HuH-7 (cell line): ENCODE measurements around the gene HECW1.
"Not testable (repeated sequence)": the region's sequence is repeated elsewhere in the genome, so short reads cannot be mapped to it uniquely, and the experiment has no call there.

Experiments
- DNase-seq: peaks from one replicate; pipeline ENCODE4 v3.0.0; 2011; ENCODE audit warnings: low spot score

HECW1 gene

DNA sequence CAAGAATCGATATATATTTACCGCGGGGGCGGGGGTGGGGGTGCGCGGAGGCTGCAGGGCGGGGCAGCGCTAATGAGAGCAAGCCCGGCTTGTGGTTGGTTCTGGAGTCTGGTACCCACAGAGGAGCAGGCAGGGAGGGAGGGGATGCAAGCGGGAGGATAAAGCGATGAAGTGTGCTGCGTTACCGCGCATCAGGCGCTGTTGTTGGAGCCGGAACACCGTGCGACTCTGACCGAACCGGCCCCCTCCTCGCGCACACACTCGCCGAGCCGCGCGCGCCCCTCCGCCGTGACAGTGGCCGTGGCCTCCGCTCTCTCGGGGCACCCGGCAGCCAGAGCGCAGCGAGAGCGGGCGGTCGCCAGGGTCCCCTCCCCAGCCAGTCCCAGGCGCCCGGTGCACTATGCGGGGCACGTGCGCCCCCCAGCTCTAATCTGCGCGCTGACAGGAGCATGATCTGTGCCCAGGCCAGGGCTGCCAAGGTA, at the start of gene HECW1:
TSS of gene HECW1 (plus strand) at position 189 of the 482 bp plus-strand sequence. CDS start 131,259 bp downstream, outside the sequence.
- DNase-seq = no peak

- DNase-seq = no peak
Observed at GRCh38 chr7:43071604-43072003, 40.8 kb upstream of the HECW1 start.

DNA sequence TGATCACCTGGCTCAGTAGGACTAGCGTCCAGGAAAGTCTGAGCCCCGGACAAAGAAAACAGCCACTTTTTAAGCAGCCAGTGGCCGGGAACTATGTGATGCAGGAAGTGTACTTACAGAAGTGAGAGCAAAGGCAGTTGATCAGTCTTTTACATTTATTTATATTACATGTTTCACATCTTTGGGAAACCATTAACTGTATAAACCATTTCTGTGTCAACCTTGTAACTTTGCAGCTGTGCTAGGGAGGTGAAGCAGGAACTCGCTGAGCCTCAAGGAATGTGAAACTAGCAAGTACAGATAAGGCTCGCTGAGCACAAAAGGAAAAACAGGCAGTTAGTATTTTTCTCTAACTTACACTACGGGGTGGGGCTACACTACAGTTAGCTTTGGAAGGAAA, 39.9 kb upstream of the HECW1 start:
- DNase-seq = no peak

GRCh38 chr7:43073811-43074210, 38.6 kb upstream of the HECW1 start:
- not testable (repeated sequence) for DNase-seq

DNA sequence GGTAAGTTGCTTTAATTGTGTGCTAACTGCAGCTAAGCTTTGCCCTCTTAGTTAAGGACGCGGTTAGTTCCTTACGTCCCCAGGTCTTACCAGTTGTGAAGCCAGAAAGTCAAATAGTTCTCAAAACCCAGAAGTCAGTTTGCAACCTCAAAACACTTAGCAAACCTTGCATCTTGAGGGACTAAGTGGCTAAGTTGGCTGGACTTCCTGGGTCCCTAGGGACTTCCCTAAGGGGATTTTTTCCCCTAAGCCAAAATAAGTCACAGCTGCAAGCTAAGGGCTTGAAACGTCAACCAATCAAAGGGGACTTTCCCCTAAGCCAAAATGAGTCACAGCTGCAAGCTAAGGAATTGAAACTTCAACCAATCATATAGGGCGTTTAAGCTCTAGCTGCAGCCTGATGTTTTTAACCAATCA, 36.2 kb upstream of the HECW1 start:
- DNase-seq = no peak

GRCh38 chr7:43076606-43077005, 35.8 kb upstream of the HECW1 start:
- DNase-seq = no peak

- no peak for DNase-seq
Observed at GRCh38 chr7:43077285-43077684, 35.2 kb upstream of the HECW1 start.

GRCh38 chr7:43077732-43078391, 34.6 kb upstream of the HECW1 start:
- no peak for DNase-seq

DNA sequence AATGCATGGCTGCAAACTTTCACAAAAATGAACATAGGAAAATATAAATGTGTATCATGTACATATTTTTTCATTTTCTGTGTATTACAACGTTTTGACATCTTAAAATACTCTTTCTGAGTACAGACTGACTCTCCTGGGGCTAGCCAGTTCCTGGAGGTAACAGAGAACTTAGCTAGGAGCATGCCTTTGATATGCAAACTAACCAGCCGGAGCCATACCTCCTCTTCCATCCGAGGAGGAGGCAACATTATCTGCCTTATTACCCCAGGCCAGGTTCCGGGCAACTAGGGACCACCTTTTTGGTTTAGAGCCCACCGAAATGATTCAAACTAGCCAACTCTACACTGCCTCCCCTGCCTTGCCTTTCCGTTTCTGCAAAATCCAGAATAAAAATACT, 33.7 kb upstream of the HECW1 start:
- no peak for DNase-seq

- DNase-seq = no peak
Observed at GRCh38 chr7:43081603-43082002, 30.8 kb upstream of the HECW1 start.

DNA sequence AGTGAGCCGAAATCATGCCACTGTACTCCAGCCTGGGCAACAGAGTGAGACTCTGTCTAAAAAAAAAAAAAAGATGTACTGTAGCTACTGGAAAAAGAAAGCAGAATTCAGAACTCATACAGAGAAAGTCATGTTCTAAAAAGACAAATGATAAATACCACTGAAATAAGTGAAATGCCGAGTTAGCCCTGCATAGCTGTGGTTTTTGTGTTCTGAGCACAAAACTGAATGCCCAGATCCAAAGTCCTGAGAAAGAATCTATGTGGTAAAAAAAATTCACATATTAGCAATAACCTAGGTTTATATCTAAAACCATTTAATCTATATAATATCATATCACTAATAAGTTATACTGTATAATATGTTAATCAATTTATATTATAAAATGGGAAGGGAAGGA, 29.3 kb upstream of the HECW1 start:
- no peak for DNase-seq

- no peak for DNase-seq
Observed at GRCh38 chr7:43085017-43085416, 27.4 kb upstream of the HECW1 start.

GRCh38 chr7:43085992-43086391, 26.5 kb upstream of the HECW1 start:
- DNase-seq = no peak

- no peak for DNase-seq
Observed at GRCh38 chr7:43092819-43093218, 19.6 kb upstream of the HECW1 start.

GRCh38 chr7:43096875-43097274, 15.6 kb upstream of the HECW1 start:
- DNase-seq = no peak

- no peak for DNase-seq
Observed at GRCh38 chr7:43099750-43100149, 12.7 kb upstream of the HECW1 start.

DNA sequence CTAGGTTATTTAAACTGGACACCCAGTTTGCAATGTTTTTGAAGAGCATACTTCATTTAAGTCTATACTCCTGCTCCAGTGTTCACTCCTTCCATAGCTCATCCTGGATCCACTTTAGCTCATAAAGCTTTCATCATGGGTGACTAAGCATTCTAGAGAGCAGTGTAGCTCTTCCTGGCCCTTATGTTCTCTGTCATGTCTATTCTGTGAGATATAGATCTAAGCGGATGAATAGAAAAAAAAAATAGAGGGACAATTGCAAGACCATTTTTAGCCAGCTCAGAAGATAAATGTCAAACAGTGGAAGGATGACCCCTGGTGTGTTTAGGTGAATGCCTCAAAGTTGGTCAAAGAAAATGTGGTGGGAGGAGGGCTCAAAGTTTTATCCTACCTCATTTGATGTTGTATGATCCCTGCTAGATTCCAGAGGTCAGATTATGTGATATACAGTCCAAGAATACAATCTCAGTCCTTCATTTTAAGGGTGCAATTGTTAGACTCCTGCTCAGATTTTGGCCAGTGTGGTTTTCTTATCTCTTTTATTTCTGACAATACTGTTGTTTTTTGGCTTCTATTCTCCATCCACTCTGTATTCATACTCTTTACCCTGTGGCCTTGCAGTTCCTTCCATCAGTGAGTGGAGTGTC, 7.5 kb upstream of the HECW1 start:
- DNase-seq = no peak

GRCh38 chr7:43105521-43106120, 6.8 kb upstream of the HECW1 start:
- no peak for DNase-seq

GRCh38 chr7:43108255-43109011, 4.0 kb upstream of the HECW1 start:
- peak; percentile 71 for DNase-seq

DNA sequence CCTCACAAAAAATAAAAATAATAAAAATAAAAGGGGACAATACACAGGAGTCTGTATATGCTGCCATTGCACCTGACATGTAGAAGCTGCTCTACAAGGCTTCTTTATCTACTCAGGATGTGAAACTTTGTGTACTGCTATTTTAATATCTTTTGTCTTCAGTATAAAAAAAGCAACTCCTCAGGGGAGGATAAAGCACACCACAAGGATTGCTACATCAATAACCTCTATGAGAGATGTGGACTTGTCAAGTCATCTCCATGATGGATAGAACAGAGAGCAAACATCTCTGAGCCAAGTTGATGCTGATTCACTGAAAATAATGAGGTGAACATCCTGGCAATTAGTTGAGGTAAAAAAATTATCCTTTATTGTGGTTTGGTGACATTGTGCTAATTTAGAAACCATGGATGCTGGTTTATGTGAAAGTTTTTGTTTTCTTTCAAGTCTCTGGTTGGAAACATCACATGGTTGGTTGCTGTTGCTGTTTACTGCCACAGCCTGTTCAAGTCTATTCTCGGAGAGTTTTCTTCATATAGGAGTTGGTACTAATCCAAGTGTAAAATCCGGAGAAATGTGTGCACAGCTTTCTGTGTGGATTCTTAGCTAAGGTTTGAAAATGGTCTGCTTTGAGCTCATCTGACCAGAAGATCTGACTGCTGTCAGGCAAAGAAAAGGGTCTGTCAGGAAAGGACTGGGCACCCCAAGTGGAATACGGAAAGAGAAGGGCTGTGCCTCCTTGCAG, 1.5 kb upstream of the HECW1 start:
- DNase-seq = no peak

DNA sequence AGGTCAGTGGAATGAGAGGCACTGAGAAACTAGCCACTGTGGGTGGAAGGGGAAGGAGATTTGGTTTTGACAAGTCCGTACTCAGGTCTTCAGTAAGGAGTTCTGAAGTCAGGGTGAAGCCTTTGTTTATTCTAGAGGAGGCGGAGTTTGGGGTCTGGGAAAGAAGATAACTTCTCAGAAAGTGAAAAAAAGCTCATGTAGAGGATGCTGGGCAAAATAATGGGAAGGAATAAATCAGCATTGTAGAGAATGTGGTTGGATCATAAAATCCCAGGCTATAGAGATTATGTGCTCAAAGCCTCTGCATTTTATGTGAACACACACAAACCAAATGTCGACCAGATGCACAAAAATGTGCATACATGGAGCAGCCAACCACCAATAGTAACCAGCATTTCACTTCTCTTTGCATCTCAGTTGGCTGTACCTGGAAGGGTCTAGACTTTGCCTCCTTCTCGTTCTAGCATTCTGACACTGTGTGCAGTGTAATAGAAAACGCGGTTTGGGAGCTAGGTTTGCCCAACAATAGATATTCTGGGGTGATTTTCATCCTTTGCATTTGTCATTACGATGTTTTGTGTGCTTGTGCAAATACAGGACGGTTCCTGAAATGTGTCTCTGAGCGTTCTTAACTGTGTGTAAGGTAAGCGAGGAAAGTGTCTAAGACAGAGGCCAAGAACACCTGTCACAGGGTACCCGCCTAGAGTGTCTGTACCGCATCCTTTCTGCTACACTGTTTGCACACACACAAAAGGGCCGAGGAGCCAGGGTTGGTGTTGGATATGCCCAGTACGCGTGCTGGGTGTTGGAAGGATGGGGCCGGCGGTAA, 603 bp upstream of the HECW1 start:
- DNase-seq = no peak
